Rectal smooth muscle tissue (tissue), 1 donor: Measurements from ENCODE around the gene STRBP.
"Not testable (repeated sequence)": the region's sequence is repeated elsewhere in the genome, so short reads cannot be mapped to it uniquely, and the experiment has no call there.

ENCODE experiments used
- H3K27ac ChIP-seq: one replicate; pipeline ENCODE4 v1.7.0; 2013; ENCODE audit warnings: low read depth, low read length, inconsistent platforms
- H3K27me3 ChIP-seq: one replicate; pipeline ENCODE4 v1.7.0; 2013; ENCODE audit warnings: low read length; ENCODE audit not compliant: control insufficient read depth, insufficient read depth
- H3K36me3 ChIP-seq: one replicate; pipeline ENCODE4 v1.7.0; 2013; ENCODE audit warnings: low read length; ENCODE audit not compliant: control insufficient read depth, insufficient read depth
- H3K4me1 ChIP-seq: one replicate; pipeline ENCODE4 v1.7.0; 2013; ENCODE audit warnings: low read length; ENCODE audit not compliant: control insufficient read depth, insufficient read depth
- H3K4me3 ChIP-seq: one replicate; pipeline ENCODE4 v1.7.0; 2013; ENCODE audit warnings: low read length
- H3K9ac ChIP-seq: one replicate; pipeline ENCODE4 v1.7.0; 2013; ENCODE audit warnings: low read length

Gene STRBP

DNA sequence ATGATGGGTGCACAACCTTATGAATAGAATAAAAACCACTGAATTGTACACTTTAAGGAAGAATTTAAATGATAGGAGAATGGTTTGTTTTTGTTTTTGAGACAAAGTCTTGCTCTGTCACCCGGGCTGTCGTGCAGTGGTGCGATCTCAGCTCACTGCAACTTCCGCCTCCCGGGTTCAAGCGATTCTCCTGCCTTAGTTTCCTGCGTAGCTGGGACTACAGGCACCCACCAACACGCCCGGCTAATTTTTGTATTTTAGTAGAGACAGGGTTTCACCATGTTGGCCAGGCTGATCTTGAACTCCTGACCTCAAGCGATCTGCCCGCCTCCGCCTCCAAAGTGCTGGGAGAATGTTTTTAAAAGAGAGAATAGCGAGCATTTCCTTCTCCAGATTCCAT lies 33.5 kb upstream of the STRBP start:
- not testable (repeated sequence) for H3K4me3 ChIP-seq, H3K27ac ChIP-seq, H3K4me1 ChIP-seq, H3K9ac ChIP-seq, H3K36me3 ChIP-seq, H3K27me3 ChIP-seq

GRCh38 chr9:123300554-123300953 lies 32.2 kb upstream of the STRBP start:
- no peak overlapping the region for H3K4me3 ChIP-seq

GRCh38 chr9:123299558-123300126 lies 31.3 kb upstream of the STRBP start:
- no peaks in the 10 kb centered on the region for H3K27me3 ChIP-seq
- H3K36me3 ChIP-seq, result no peaks in the 10 kb centered on the region
- H3K4me3 ChIP-seq, result no peak overlapping the region
- H3K9ac ChIP-seq, result no peak overlapping the region
- no peaks in the 10 kb centered on the region for H3K4me1 ChIP-seq
- H3K27ac ChIP-seq, result no peak overlapping the region

More at GRCh38 chr9:123300554-123300953, 32.2 kb upstream of the STRBP start:
- Histone ChIP-seq H3K4me1 (no peaks in the 10 kb centered on the region), H3K27ac (no peak overlapping the region), H3K27me3 (no peaks in the 10 kb centered on the region), H3K36me3 (no peaks in the 10 kb centered on the region), H3K9ac (no peak overlapping the region)

- no peak overlapping the region for H3K4me3 ChIP-seq
- no peaks in the 10 kb centered on the region for H3K27me3 ChIP-seq
- no peaks in the 10 kb centered on the region for H3K4me1 ChIP-seq
- no peak overlapping the region for H3K9ac ChIP-seq
- H3K27ac ChIP-seq, result no peak overlapping the region
- no peaks in the 10 kb centered on the region for H3K36me3 ChIP-seq
These were observed 27.8 kb upstream of the STRBP start for GRCh38 chr9:123296174-123296573.

DNA sequence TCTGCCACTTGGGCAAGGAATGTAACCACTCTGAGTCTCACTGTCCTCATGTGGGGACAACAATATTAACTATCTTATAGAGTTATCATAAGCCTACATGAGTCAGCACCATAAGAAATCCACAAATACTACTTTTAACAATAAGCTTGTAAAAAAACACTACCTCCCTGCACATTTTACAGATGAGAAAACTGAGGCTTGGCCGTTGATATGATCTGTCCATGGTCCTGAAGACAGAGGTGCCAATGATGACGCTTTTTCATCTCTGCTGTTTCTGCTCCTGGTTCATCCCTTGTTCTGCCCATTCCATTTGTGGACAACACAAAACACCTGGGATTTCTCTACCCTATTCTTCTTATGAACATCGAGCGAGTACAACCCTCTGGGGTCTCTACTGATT lies 23.4 kb upstream of the STRBP start:
- Histone ChIP-seq H3K9ac (no peak overlapping the region), H3K36me3 (no peaks in the 10 kb centered on the region), H3K27me3 (no peaks in the 10 kb centered on the region), H3K4me1 (no peaks in the 10 kb centered on the region), H3K27ac (no peak overlapping the region), H3K4me3 (no peak overlapping the region)

- Histone ChIP-seq H3K4me3 (no peak overlapping the region), H3K4me1 (no peaks in the 10 kb centered on the region), H3K27me3 (no peaks in the 10 kb centered on the region), H3K27ac (no peak overlapping the region), H3K9ac (no peak overlapping the region), H3K36me3 (no peaks in the 10 kb centered on the region)
These were observed 22.4 kb upstream of the STRBP start for GRCh38 chr9:123290764-123291163.

GRCh38 chr9:123287639-123288038 lies 19.3 kb upstream of the STRBP start:
- H3K27ac ChIP-seq, result no peak overlapping the region
- H3K4me1 ChIP-seq, result peaks cover 4% of the 10 kb centered on the region
- H3K4me3 ChIP-seq, result no peak overlapping the region

DNA sequence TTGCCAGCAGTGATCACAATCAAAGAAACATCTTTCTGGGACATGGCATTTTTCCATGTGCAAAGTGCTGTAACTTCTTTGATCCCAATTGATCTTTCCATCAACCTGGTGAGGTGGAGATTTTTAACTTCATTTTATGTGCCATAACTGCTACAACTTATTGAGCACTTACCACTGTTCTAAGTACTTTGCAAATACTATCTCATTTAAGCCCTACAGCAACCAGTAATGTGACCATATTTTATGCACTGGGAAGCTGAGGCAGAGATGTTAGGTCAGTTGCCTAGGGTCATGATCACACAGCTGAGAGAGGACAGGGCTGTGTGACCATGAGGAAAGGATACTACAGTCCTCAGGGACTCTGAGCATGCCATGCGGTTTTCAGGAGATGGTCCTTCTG lies 17.9 kb upstream of the STRBP start:
- H3K4me3 ChIP-seq, result no peak overlapping the region
- no peak overlapping the region for H3K9ac ChIP-seq
- no peaks in the 10 kb centered on the region for H3K27me3 ChIP-seq
- no peak overlapping the region for H3K27ac ChIP-seq
- H3K4me1 ChIP-seq, result peaks cover 7% of the 10 kb centered on the region
- no peaks in the 10 kb centered on the region for H3K36me3 ChIP-seq

More at GRCh38 chr9:123287639-123288038, 19.3 kb upstream of the STRBP start:
- H3K9ac ChIP-seq, result no peak overlapping the region
- no peaks in the 10 kb centered on the region for H3K36me3 ChIP-seq
- no peaks in the 10 kb centered on the region for H3K27me3 ChIP-seq

- Histone ChIP-seq H3K27ac (no peak overlapping the region), H3K9ac (no peak overlapping the region), H3K27me3 (no peaks in the 10 kb centered on the region), H3K36me3 (no peaks in the 10 kb centered on the region), H3K4me3 (no peak overlapping the region), H3K4me1 (peaks cover 7% of the 10 kb centered on the region)
These were observed 16.3 kb upstream of the STRBP start for GRCh38 chr9:123284656-123285055.

- H3K9ac ChIP-seq, result no peak overlapping the region
- H3K36me3 ChIP-seq, result no peaks in the 10 kb centered on the region
- no peak overlapping the region for H3K4me3 ChIP-seq
- H3K27me3 ChIP-seq, result no peaks in the 10 kb centered on the region
- H3K27ac ChIP-seq, result no peak overlapping the region
- H3K4me1 ChIP-seq, result peaks cover 7% of the 10 kb centered on the region
These were observed 15.1 kb upstream of the STRBP start for GRCh38 chr9:123283455-123283854.

GRCh38 chr9:123283048-123283408 lies 14.6 kb upstream of the STRBP start:
- no peak overlapping the region for H3K4me3 ChIP-seq
- peaks cover 7% of the 10 kb centered on the region for H3K4me1 ChIP-seq
- H3K27ac ChIP-seq, result no peak overlapping the region
- no peaks in the 10 kb centered on the region for H3K36me3 ChIP-seq
- no peak overlapping the region for H3K9ac ChIP-seq
- no peaks in the 10 kb centered on the region for H3K27me3 ChIP-seq

DNA sequence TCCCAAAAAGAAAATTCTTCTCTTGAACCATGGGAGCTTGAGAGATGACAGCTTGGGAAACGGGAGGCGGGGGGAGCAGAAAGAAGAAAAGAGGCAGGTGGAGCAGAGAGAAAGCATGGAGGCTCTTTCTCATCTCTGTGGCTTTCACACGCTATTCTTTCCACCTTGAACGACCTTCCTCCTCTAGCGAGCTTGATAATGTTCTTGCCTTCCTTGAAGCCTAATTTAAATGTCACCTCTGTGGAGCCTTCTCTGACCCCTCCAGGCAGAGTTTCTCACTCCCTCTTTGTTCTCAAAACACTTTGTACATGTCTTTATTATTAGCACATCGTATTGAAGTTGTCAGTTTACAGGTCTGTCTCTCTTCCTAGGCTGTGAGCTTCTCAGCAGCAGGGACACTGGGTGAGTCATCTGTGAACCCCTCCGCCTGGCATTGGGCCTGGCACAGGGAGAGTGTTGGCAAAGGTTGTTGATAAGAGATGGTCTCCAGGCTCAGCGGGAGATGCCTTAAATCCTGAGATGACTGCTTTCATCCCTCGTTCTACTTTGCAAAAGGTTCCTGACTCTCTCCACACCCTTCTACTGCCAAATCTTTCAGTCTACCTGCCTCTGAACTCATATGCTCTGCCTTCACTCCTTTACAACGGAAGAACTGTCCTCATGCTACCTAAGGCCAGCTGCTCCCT lies 14.1 kb upstream of the STRBP start:
- Histone ChIP-seq H3K27ac (no peak overlapping the region), H3K9ac (no peak overlapping the region), H3K36me3 (no peaks in the 10 kb centered on the region), H3K4me3 (no peak overlapping the region), H3K27me3 (no peaks in the 10 kb centered on the region), H3K4me1 (peaks cover 7% of the 10 kb centered on the region)

DNA sequence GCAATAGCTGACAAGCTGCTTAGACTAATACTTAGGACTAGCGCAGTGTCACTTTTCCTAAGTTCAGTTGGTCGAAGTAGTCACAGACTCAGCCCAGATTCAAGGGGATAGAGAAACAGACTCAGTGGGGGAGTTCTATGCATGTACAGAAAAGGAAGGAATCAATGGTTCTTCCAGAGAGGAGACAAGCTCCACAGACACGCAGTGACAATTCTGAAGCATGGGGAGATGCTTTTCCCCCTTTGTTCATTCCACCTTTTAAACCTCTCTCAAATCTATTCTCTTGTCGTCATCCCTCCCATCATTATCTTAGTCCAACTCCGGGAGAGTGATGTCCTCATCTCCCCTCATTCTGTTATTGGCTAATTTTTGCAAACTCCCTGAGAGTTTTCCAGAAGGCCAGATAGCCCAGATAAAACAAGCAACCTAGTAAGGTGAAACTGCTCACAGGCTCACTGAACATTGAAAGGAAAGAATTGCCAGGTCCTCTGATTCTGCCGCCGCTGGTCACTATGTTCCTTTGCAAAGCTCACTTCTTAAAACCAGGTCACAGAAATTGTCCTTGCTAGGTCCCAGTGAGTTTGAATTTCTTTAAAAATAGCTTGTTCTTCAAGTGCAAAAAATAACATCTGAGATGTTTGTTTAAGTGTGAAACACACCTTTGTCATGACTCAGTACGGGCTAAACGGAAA lies 13.4 kb upstream of the STRBP start:
- Histone ChIP-seq H3K27ac (no peak overlapping the region), H3K9ac (no peak overlapping the region), H3K36me3 (no peaks in the 10 kb centered on the region), H3K27me3 (no peaks in the 10 kb centered on the region), H3K4me3 (no peak overlapping the region), H3K4me1 (peaks cover 7% of the 10 kb centered on the region)
